RKO (cell line): ENCODE results near the gene CENPP.

Source experiments
- DNase-seq: peaks from one replicate; pipeline ENCODE4 v3.0.0-alpha.2; 2016; ENCODE audit warnings: low spot score

Gene CENPP

DNA sequence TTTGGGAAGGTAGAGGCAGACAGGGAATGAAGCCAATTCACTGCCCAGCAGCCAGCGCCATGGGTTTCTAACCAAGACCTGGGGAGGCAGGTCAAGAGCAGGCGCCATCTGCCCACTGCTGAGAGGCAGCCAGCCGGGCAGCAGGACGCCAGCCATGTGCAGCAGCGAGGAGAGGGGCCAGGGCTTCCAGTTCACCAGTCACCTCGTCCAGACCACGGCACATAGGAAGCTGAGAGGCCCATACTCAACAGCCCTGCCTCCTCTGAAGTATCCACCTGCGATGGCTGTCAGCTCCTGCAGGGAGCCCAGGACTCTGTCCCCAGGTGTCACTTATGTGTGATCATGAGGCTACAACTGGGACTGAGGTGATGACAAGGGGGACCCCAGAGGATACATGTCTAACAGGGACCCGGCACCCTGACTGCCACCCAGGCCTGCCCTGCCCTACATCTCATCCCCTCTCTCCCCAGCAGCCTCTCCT is 314.1 kb downstream of the CENPP start:
- no peak for DNase-seq

DNA sequence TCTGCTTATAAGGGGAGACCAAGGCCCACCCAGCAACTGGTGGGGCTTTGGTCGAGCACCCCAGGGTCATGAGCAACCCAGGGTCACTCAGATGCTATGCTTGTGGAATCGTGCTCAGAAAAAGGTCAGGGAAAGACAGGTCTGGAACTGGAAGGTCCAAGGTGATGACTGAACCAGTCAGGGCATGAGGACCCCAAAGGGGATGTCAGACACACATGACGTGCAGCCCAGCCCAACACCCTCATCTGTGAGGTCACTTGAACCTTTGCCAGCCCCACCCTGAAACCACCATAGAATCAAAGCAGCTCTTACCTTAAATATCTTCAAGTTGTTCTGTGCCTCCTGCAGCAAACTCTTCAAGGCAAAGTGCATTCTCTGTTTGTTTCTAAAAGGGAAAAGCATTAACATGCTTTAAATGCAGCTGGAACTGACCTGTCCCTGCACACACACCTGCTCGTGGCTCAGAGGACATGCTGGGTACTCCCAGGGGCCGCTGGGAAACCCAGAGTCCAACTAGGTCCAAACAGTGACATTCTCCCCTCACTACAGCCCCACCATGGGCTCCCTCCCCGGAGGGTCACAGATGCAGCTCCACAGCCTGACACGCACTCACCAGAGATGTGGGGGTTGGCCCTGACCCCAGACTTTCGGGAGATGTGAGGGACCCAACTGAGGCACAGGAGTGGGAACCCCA is 314.8 kb downstream of the CENPP start:
- no peak for DNase-seq

- no peak for DNase-seq
Measured at GRCh38 chr9:92641092-92641809, 315.5 kb downstream of the CENPP start.

- no peak for DNase-seq
Measured at GRCh38 chr9:92642041-92642451, 316.3 kb downstream of the CENPP start.

GRCh38 chr9:92642564-92642963 is 316.8 kb downstream of the CENPP start:
- DNase-seq: no peak

DNA sequence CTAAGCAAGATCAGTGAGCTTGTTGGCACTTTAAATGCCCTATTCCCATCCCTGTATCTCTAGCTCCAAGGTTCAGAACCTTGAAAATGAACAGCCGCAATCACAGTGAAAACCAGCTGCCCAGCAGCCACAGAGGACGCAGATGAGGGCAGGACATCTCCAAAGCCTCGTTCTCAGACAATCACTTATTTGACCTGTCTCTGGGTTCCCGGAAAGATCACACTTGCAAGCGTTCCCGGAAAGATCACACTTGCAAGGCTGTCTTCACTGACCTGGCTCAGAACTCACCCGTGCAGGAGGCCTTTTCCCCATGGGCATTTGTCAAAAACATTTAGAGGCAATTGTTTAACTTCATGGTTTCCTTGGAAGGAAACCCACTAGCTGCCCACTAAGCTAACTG is 318.5 kb downstream of the CENPP start:
- DNase-seq: no peak

GRCh38 chr9:92645041-92645440 is 319.3 kb downstream of the CENPP start:
- DNase-seq: no peak

DNA sequence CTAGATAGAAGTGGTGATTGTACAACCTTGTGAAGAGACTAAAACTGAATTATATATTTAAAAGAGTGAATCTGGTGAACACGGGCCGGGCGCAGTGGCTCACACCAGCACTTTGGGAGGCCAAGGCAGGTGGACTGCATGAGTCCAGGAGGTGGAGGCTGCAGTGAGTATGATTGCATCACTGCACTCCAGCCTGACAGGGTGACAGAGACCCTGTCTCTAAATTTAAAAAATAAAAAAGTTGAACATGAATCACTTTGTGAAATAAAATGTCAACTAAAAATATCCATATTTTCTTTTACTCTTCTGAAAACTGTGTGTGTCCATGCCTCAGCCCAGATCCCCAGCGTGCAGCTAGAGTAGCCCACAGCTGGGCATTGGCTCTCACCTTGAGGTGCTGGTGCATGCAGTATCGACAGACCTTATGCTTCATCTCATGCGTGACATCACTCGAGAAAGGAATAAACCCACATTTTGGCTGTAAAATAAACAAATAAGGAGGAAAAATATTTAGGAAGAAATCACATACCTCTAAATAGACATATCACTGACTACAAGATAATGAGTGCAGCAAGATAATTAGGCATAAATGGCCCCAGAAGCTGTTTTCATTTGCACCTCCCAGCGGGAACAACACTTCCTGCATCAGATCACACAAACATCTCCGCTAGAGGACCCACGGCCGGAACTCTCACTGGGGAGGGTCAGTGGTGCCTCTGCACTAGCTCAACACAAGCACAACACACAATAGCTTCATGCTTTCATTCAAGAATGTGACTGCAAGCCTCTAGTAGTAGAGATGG is 322.1 kb downstream of the CENPP start:
- DNase-seq: no peak

GRCh38 chr9:92648474-92648971 is 322.8 kb downstream of the CENPP start:
- no peak for DNase-seq

DNA sequence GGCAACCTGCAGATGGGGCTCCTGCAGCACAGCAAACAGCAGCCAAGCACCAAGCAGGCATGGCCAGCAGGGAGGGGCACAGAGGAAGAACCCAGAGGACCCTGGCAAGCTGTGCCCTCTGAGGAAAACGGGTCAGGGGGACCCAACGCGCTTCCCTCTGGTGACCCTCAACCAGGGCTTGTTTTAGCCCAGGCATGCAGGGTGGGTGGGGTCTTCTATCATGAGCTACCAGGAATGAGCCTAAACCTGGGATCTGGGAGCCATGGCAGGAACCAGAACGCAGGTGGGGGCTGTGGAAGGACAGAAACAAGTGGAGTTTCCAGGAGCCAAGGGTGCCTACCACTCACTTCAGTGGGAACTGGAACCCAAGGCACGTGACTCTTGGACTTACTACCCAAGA is 323.3 kb downstream of the CENPP start:
- no peak for DNase-seq

DNA sequence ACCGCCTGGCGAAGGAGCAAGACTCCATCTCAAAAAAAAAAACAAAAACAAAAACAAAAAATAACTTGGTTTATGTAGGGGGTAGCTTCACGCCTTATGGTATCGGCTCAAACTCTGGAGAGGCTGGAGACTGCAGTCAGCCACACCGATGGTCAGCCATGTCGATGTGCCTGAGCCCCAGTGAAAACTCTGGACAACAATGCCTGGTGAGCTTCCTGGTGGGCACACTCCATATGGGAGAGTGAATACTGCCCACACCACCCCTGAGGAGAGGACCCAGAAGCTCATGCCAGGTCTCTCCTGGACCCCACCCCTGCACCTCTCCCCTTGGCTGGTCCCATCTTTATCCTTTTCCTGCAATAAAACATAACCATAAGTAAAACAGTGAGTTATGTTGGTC is 324.5 kb downstream of the CENPP start:
- DNase-seq: no peak

DNA sequence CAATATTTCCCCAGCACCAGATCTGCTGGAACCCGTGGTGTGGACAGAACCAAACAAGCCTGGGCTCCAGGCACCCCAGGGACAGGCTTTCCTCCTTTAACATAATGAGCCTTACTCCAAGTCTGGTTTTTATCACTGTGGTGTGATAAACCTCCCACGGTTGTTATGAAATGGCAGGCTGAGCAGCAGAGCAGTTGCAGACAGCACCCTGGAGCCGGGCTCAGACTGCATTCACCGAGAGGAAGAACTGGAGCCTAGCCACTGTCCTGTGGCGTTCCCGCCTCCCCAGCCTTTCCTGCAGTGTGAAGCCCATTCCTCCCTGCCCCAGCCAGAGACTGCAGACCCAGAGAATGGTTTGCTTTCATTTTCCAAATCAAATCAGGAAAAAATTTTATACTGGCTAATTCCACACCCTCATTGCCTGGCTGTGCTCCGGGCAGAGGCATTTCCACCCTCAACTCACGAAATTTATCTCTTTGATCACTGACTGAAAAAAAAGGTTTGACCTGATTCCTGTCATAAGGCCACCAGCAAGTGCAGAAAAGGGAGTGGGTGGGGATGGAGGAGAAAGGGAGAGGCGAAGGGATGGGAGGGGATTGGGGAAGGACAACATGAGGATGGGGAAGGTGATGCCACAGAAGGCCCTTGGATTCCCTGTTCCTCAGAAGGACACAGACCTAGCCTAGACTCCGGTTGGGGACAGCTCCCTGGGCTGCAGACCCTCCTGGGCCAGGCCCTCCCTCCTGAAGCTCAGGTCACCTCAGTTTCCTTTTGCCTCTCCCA is 325.3 kb downstream of the CENPP start:
- no peak for DNase-seq

- DNase-seq: no peak
Measured at GRCh38 chr9:92652461-92652860, 326.7 kb downstream of the CENPP start.

DNA sequence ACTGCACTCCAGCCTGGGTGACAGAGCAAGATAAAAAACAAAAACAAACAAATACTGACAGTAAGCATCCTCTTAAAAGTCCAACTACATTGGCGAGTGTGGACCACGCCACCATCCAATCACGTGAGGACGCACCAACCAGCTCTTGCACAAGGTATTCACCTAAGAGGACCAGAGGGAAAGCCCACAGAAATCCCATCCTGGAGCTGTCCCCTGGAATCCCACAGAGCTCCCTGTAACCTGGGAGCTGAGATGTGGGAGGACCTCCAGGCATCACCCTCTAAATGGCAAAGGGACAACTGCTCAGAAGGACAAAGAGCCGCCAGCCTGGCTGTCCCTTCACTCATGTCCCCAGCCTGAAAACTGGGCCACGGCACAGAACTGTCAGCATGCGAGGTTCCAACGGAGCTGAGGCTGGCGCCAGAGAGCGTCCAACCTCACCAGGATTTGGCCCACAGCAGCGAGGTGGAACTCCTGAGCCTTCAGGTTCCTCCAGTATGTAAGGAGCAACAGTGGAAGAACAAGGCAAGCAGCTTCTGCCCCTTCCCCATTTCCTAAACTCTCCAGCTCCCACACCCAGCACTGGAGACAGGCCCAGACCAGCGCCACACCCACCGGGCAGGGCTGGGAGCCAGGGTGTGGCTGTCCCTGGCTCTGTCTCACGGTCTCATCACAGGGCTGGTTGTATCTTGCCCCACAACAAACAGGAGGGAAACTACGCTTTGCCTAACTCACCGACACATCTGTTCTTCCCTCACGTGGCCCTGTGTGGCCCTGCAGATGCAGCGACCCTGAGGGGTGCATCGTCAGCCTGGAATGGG is 328.9 kb downstream of the CENPP start:
- DNase-seq: no peak

- DNase-seq: no peak
Measured at GRCh38 chr9:92655366-92655765, 329.6 kb downstream of the CENPP start.

- no peak for DNase-seq
Measured at GRCh38 chr9:92655896-92656536, 330.3 kb downstream of the CENPP start.

- DNase-seq: no peak
Measured at GRCh38 chr9:92656537-92656925, 330.8 kb downstream of the CENPP start.

DNA sequence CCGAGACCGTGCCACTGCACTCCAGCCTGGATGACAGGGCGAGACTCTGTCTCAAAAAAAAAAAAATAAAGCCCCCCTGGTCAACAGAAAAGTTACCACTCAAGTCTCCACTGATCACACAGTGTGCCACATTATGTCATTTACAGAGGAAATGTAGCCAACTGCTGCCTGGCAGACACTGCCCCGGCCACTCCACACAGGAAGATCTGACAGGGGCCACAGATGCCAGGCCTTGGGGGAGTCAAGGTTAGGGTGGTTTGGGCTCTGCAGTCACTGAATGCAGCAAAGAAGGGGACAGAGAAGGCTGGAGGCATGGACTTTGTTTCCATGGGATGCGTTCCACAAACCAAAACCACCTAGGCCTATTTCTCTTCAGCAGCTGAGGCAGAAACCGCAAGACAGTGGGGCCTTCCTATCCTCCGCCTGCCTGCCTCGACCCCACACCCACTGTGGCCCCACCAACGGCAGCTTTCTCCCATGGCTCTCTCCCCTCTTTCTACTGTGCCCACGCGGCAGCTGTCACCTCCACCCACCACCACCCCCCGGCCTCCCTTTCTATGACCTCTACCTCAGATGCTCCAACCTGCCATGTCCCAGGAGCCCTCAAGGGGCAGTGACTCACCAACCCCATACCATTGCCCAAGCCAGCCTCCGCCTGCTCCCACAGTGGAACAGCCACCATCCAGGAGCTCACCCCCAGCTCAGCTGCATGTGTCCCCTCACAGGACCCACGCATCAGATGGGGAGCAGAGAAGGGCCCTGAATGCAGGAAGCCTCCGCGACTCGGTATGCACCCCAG is 331.7 kb downstream of the CENPP start:
- no peak for DNase-seq

- no peak for DNase-seq
Measured at GRCh38 chr9:92658176-92658575, 332.4 kb downstream of the CENPP start.

GRCh38 chr9:92658611-92659010 is 332.9 kb downstream of the CENPP start:
- DNase-seq: no peak
